ENCODE results near the gene FBXL17.
"Not testable (repeated sequence)": the region's sequence is repeated elsewhere in the genome, so short reads cannot be mapped to it uniquely, and the experiment has no call there.

Gene FBXL17

GRCh38 chr5:108249095-108249784 lies 132.7 kb downstream of the FBXL17 start:
- no peak for DNase-seq (ENCODE audit: low read depth)

- no peak for DNase-seq (ENCODE audit: low read depth)
Observed at GRCh38 chr5:108238936-108239887, 142.7 kb downstream of the FBXL17 start.

- DNase-seq (ENCODE audit: low read depth) = no peak
Observed at GRCh38 chr5:108238461-108238860, 143.4 kb downstream of the FBXL17 start.

- DNase-seq (ENCODE audit: low read depth) = no peak
Observed at GRCh38 chr5:108233617-108234155, 148.2 kb downstream of the FBXL17 start.

GRCh38 chr5:108232805-108233204 lies 149.1 kb downstream of the FBXL17 start:
- DNase-seq (ENCODE audit: low read depth) = no peak

- DNase-seq (ENCODE audit: low read depth) = no peak
Observed at GRCh38 chr5:108222011-108222410, 159.9 kb downstream of the FBXL17 start.

GRCh38 chr5:108220834-108221233 lies 161.1 kb downstream of the FBXL17 start:
- no peak for DNase-seq (ENCODE audit: low read depth)

- DNase-seq (ENCODE audit: low read depth) = no peak
Observed at GRCh38 chr5:108216890-108217289, 165.0 kb downstream of the FBXL17 start.

DNA sequence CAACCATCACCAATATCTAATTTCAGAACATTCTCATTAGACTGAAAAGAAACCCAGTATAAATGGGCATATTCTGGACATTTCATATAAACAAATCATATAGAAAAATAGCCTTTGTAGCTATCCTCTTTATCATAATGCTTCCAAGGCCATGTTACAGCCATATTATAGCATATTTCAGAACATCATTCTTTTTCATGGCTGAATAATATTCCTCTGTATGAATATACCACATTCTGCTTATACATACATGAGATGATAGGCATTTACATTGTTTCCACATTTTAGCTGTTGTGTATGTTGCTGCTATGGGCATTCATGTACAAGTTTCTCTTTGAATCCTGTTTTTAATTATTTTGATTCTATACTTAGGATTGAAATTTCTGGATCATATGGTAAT lies 167.0 kb downstream of the FBXL17 start:
- DNase-seq (ENCODE audit: low read depth) = no peak

- no peak for DNase-seq (ENCODE audit: low read depth)
Observed at GRCh38 chr5:108212775-108213346, 169.0 kb downstream of the FBXL17 start.

GRCh38 chr5:108206707-108207106 lies 175.2 kb downstream of the FBXL17 start:
- no peak for DNase-seq (ENCODE audit: low read depth)

DNA sequence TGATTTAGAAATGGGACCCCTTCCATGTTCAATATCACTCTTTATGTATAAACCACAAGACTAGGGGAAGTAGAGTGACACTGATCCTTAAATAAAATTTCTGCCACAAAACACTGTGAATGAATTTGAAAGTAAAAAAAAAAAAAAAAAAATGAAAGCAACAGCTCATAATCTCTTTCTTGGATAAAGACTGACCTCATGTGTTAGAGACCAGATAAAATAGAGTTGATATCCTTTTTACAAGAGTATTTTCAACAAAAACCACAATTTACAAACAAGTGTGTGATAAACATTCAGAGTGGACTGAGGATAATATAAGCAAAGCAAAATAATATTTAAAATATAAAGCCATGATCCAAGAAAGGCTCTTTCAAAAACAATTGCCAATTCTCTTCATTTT lies 180.2 kb downstream of the FBXL17 start:
- no peak for DNase-seq (ENCODE audit: low read depth)

- DNase-seq (ENCODE audit: low read depth) = no peak
Observed at GRCh38 chr5:108196276-108196675, 185.6 kb downstream of the FBXL17 start.

DNA sequence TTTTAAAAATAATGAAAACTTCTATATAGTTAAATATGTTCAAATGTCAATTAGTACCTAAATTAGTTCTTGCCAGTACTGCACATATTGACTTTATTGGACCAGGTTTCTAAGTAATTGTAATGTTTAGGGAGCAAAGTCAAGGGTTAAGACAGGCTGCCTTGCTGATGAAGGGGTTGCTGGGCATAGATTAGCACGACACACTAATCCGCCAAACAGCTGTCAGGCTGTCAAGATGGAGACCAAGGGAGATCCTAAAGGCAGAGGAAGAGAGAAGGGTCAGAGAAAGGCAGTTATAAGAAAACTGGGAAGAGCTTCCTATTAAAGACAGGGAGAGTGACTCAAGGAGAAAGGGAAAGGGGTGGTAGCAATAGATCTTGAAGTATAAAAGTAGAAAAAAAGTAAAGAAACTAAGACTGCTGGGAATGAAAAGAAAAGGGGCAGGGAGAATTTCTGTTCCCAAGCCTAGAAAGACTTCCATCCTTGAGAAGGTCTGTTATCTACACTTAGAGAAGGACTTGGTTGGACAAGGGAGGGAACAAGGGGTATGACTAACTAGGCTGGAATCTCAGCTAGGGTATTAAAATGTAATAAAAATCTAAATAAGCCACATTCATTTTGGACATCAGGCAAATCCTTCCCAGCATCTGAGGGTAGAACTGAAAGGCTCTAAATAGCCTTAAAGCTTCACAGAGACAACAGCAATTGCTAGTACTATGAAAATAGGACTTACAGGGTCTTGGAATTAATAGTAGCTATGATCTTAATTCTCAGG lies 188.7 kb downstream of the FBXL17 start:
- no peak for DNase-seq (ENCODE audit: low read depth)

GRCh38 chr5:108184940-108185339 lies 197.0 kb downstream of the FBXL17 start:
- no peak for DNase-seq (ENCODE audit: low read depth)

DNA sequence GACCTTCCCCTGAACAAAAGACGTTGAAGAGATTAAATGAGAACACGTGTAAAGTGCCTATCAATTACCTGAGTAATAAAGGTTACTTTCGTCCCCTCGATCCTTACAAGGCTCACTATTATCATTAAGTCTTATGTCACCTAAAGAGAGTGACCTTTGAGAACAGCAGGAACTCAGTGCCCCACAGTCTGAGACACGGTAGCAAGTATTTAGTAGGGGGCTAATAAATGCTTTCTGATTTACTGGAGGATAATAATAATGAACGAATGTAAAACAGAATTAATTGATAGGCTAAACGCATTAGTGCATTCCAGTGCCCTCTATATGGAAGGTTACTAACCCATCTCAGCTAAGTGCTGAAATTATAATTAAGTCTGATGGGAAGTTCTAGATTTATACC lies 199.9 kb downstream of the FBXL17 start:
- DNase-seq (ENCODE audit: low read depth) = no peak

GRCh38 chr5:108174286-108174685 lies 207.6 kb downstream of the FBXL17 start:
- DNase-seq (ENCODE audit: low read depth) = no peak

- no peak for DNase-seq (ENCODE audit: low read depth)
Observed at GRCh38 chr5:108171759-108172158, 210.1 kb downstream of the FBXL17 start.

- DNase-seq (ENCODE audit: low read depth) = no peak
Observed at GRCh38 chr5:108168915-108169314, 213.0 kb downstream of the FBXL17 start.

GRCh38 chr5:108167174-108167573 lies 214.7 kb downstream of the FBXL17 start:
- DNase-seq (ENCODE audit: low read depth) = no peak

DNA sequence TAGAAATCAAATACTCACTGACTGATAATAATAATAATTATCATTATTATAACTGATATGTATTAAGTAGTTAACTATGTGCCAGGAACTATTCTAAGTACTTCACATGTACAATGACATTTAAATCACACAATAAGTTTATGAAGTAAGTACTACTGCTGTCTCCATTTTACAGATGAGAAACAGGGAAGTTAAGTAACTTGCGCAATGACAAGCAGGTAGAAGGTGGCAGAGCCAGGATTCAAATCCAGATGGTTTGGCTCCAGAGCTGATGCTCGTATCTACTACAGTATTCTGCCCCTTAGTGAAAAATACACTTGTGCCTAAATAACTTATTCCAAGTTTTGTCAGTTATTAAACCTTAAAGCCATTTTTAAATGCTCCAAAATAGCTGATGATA lies 217.3 kb downstream of the FBXL17 start:
- no peak for DNase-seq (ENCODE audit: low read depth)

GRCh38 chr5:108152854-108153253 lies 229.0 kb downstream of the FBXL17 start:
- not testable (repeated sequence) for DNase-seq (ENCODE audit: low read depth)
